Measurements from ENCODE around the gene AUP1. TPM values are rescaled to one million over a fixed set of nuclear protein-coding genes. Genes with fewer than 3 reads are reported as not detected.
A peak's percentile ranks its signal among the peaks of the same experiment; 100 is the strongest.

The AUP1 gene
- total RNA-seq, 1 experiment from 2014 or later, result 149 TPM

DNA sequence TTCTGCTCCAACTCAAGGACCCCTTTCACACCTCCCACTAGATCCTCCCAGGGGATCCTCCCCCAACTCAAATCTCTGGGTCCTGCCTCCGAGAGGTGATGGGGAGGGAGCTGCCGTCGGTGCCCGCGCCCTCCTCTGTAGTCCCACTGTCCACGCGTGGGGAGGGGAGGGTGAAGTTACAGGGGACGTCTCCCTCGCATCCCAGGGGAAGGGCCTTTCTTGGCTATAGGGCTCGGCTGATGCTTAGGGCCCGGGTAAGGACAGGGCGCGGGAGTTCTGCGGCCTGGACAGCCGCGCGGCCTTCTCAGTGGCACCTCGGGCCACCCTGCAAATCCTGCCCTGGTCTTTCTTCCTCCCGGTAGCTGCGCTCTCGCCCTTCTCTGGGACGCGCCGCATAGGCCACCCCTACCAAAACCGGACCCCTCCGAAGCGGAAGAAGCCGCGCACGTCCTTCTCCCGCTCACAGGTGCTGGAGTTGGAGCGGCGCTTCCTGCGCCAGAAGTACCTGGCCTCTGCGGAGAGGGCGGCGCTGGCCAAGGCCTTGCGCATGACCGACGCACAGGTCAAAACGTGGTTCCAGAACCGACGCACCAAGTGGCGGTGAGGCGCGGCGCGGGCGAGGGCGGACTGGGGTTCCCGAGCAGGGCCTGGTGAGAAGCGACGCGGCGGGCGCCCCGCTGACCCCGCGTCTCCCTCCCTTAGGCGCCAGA is 14.1 kb downstream of the AUP1 start:
- DNase-seq (ENCODE audit: extremely low read depth, low read depth), result no peak

- no peak for DNase-seq (ENCODE audit: extremely low read depth, low read depth)
Observed at GRCh38 chr2:74514368-74515270, 14.9 kb downstream of the AUP1 start, which contains the start of gene TLX2. Gene TLX2 (plus strand): TSS chr2:74514450. CDS start chr2:74514807, 357 bp downstream.

DNA sequence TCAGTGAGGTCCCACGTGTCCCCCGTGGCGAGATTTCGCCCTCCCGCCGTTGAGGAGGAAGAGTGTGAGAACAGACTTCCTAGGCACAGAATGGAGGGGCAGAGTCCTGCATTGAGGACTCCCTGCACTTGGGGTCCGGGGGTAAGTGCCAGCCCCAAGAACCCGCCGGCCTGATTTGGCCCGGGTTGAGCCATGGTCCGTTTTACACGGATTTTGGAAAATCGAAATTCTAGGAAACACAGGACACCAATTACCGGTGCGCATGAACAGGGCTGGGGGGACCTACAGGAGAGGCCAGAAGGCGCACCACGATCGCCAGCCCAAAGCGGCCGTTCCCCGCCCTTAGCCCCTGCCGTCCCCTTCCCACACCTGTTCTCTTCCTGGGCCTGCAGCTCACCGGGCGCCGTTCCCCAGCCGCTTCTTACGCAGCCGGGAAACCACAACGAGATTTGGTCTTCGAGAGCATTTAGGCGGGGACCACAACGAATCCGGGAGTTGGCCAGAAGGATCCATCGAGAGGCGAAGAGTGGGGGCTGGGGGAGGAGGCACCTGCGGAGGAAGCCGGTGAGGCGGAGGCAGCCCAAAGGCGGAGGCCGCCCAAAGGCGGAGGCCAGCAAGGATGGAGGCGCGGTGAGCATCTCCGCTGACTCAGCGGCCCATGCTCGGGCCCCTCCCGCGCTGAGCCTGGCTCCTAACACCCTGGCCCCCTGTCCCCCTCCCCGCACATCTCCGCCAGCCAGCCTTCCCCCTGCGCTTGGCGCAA is 15.7 kb downstream of the AUP1 start:
- DNase-seq (ENCODE audit: extremely low read depth, low read depth), result no peak

DNA sequence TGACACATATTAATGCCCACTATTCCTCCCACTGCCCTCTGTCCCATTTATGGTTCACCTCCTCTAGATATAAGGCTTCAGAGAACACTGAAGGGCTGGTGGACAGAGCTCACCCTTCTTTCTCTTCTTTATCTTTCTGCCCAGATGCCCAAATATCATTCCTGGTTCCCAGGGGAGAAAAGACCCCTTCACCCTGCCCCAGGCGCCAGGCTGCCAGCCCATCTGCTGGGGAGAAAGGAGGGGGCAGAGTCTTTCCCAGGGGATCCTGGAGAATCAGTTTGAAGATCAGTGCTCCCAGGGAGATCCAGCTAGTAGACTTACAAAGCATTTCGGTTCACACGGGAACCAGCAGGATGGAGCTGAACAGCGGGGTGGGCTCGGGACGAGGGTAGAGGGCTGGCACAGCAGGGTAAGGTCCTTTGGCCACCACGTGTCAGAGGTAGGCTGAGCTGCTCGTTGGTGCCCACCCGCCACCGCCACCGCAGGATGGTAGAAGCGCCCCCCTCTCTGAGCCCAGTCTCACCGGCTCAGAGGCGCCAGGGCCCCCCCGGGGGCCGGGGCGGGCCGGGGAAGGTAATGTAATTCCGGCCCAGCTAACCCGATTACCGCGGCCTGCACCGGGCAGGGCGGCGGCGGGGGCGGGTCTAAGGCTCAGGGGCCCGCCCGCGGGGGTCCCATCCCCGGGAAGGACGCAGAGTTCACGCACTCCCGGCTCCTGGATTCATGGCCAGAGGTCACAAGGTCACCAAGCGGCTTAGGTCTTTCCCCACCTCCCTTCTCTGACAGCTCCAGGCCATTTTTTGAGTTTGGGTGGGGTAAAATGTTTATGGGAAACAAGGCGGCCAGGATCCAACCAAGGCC is 16.5 kb downstream of the AUP1 start:
- no peak for DNase-seq (ENCODE audit: extremely low read depth, low read depth)

DNA sequence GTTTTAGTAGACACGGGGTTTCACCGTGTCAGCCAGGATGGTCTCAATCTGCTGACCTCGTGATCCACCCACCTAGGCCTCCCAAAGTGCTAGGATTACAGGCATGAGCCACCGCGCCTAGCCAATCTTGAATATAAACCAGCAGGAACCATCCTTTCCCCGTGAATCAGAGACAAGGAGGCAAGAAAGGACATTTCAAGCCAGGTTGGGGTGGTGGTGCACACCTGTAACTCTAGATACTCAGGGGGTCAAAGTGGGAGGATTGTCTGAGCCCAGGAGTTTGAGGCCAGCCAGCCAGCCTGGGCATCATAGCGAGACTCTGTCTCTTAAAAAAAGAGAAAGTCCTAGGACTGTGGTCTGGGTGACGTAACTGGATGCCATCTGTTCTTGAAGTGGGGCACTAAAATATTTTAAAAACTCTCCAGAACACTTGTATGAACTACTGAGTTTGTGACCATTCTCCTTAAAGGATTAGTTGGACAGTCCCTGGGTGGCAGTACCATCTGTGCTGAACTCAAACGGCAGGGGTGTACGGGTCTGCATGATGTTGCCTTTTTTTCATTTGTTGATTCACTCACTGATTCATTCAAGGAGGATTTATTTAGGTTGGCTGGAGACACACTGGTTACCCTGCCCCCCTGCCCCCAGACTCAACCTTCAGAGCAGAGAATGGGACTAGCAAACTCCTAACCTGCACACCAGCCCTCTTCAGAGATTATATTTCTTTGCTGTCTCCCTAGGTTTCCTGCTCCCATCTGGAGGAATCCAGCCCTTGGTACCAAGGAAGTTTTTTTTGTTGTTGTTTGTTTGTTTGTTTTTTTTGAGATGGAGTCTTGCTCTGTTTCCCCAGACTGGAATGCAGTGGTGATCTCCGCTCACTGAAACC is 18.2 kb downstream of the AUP1 start:
- DNase-seq (ENCODE audit: extremely low read depth, low read depth), result no peak

- no peak for DNase-seq (ENCODE audit: extremely low read depth, low read depth)
Observed at GRCh38 chr2:74510272-74510671, 19.2 kb downstream of the AUP1 start.

GRCh38 chr2:74507926-74508520 is 21.5 kb downstream of the AUP1 start:
- DNase-seq (ENCODE audit: extremely low read depth, low read depth), result no peak

GRCh38 chr2:74507145-74507925 is 22.2 kb downstream of the AUP1 start, which contains the start of gene PCGF1:
Gene PCGF1 (minus strand): TSS chr2:74507695. CDS start chr2:74507668, 27 bp downstream.
- DNase-seq (ENCODE audit: extremely low read depth, low read depth), result peak; percentile 98

GRCh38 chr2:74505448-74506246 is 23.9 kb downstream of the AUP1 start:
- DNase-seq (ENCODE audit: extremely low read depth, low read depth), result no peak

GRCh38 chr2:74504591-74504990 is 24.9 kb downstream of the AUP1 start:
- DNase-seq (ENCODE audit: extremely low read depth, low read depth), result no peak

GRCh38 chr2:74503506-74504475 is 25.7 kb downstream of the AUP1 start:
- DNase-seq (ENCODE audit: extremely low read depth, low read depth), result no peak

GRCh38 chr2:74502720-74503505 is 26.6 kb downstream of the AUP1 start:
- peak; percentile 73 for DNase-seq (ENCODE audit: extremely low read depth, low read depth)

- no peak for DNase-seq (ENCODE audit: extremely low read depth, low read depth)
Observed at GRCh38 chr2:74502147-74502719, 27.3 kb downstream of the AUP1 start.

- DNase-seq (ENCODE audit: extremely low read depth, low read depth), result no peak
Observed at GRCh38 chr2:74501335-74502071, 28.0 kb downstream of the AUP1 start.

Measured in NCI-H460 (cell line).